Keratinocyte (primary cell): ENCODE data around the gene SMLR1. TPM values are rescaled to one million over a fixed set of nuclear protein-coding genes. Genes with fewer than 3 reads are reported as not detected.

Experiments
- DNase-seq: peaks from one replicate; pipeline ENCODE4 v3.0.0-alpha.2; 2011; ENCODE audit warnings: low read depth, missing footprints, low spot score
- FAIRE-seq: peaks from 2 replicates; lab custom pipeline; 2011; peaks lifted over from hg19 to GRCh38; lab: Jason Lieb, UNC
- H2AFZ ChIP-seq: 2 replicates; pipeline ENCODE4 v1.6.0; 2012; ENCODE audit warnings: low read length, control low read depth, inconsistent platforms; ENCODE audit not compliant: control insufficient read depth
- H3K27ac ChIP-seq: 2 replicates; pipeline ENCODE4 v1.5.1; 2011; ENCODE audit warnings: low read length; ENCODE audit not compliant: control insufficient read depth, insufficient read depth
- H3K27me3 ChIP-seq: 3 replicates; pipeline ENCODE4 v1.6.0; 2011; ENCODE audit warnings: low read length; ENCODE audit not compliant: control insufficient read depth, insufficient read depth; ENCODE audit errors: extremely low read depth
- H3K36me3 ChIP-seq, 2 experiments: 2 replicates in 1 of 2; 3 replicates in 1 of 2; pipeline ENCODE4 v1.5.1; 2011; ENCODE audit warnings: low read length in 2 of 2, mild to moderate bottlenecking in 1 of 2; ENCODE audit not compliant: control insufficient read depth in 2 of 2, insufficient read depth in 2 of 2; ENCODE audit errors: extremely low read depth in 1 of 2
- H3K4me1 ChIP-seq: 3 replicates; pipeline ENCODE4 v1.5.1; 2011; ENCODE audit warnings: low read length; ENCODE audit not compliant: control insufficient read depth, insufficient read depth; ENCODE audit errors: extremely low read depth
- H3K4me2 ChIP-seq: 3 replicates; pipeline ENCODE4 v1.6.0; 2011; ENCODE audit warnings: low read depth, low read length; ENCODE audit not compliant: control insufficient read depth, insufficient read depth; ENCODE audit errors: extremely low read depth
- H3K4me3 ChIP-seq, 3 experiments: fragments of 200-600 bp in 1 of 3; sonication (generic) in 1 of 3; 2 replicates in 2 of 3; 3 replicates in 1 of 3; pipeline ENCODE4 v1.5.1; 2011 to 2016; ENCODE audit warnings: low read length in 3 of 3, mild to moderate bottlenecking in 3 of 3, control low read depth in 2 of 3, inconsistent platforms in 1 of 3, low read depth in 1 of 3, mixed read lengths in 1 of 3, mixed run types in 1 of 3, moderate library complexity in 1 of 3; ENCODE audit not compliant: control insufficient read depth in 2 of 3, insufficient read depth in 2 of 3; ENCODE audit errors: extremely low read depth in 1 of 3
- H3K79me2 ChIP-seq: 2 replicates; pipeline ENCODE4 v1.6.0; 2012; ENCODE audit warnings: low read length; ENCODE audit not compliant: control insufficient read depth, insufficient read depth
- H3K9ac ChIP-seq: 3 replicates; pipeline ENCODE4 v1.6.0; 2011; ENCODE audit warnings: low read length; ENCODE audit not compliant: control insufficient read depth, insufficient read depth; ENCODE audit errors: extremely low read depth
- H3K9me1 ChIP-seq: 3 replicates; pipeline ENCODE4 v1.6.0; 2011; ENCODE audit warnings: low read length; ENCODE audit not compliant: control insufficient read depth, insufficient read depth; ENCODE audit errors: extremely low read depth
- H3K9me3 ChIP-seq: 2 replicates; pipeline ENCODE4 v1.5.1; 2012; ENCODE audit warnings: low read depth, low read length; ENCODE audit not compliant: control insufficient read depth
- H4K20me1 ChIP-seq: 3 replicates; pipeline ENCODE4 v1.6.0; 2011; ENCODE audit warnings: low read length; ENCODE audit not compliant: control insufficient read depth, insufficient read depth; ENCODE audit errors: extremely low read depth
- EZH2 ChIP-seq: IDR thresholded peaks from one replicate; pipeline ENCODE4 v1.6.1; 2012; ENCODE audit warnings: inconsistent platforms, mild to moderate bottlenecking, low read length, moderate library complexity
- dilution Hi-C: fragments of 300-500 bp; cut with MboI; formaldehyde crosslinking; loops from one replicate; pipeline ENCODE4 v1.7.0; 2020; ENCODE audit warnings: low sequenced_read_pairs; ENCODE audit not compliant: extremely low pct_ligation_motif_present
- polyA plus RNA-seq, 5 experiments: library from polyadenylated mRNA; depleted of rRNA in 3 of 5; stranded (reverse) in 3 of 5; stranded (forward) in 1 of 5; unstranded in 1 of 5; fragments of >200 nt; gene quantifications; 1 replicate in 1 of 5; 2 replicates in 3 of 5; 3 replicates in 1 of 5; pipeline versions ENCODE4 v1.2.1 to v1.2.3, GENCODE V29; 2011 to 2012; ENCODE audit warnings: missing spikeins in 2 of 5, low read depth in 1 of 5, low replicate concordance in 1 of 5
- TF ChIP-seq, protein P1 (sequence below), 3 experiments: IDR thresholded peaks in 1 of 3; conservative IDR thresholded peaks in 1 of 3; optimal IDR thresholded peaks in 1 of 3; 2 replicates in 2 of 3; 3 replicates in 1 of 3; pipeline versions ENCODE3 to v1.5.1; 2011; ENCODE audit warnings: low read length in 3 of 3, mild to moderate bottlenecking in 3 of 3, moderate library complexity in 2 of 3, control low read depth in 1 of 3, inconsistent platforms in 1 of 3; ENCODE audit not compliant: insufficient read depth in 2 of 3; ENCODE audit errors: extremely low read depth in 1 of 3

Gene SMLR1
- polyA plus RNA-seq, 1 donor (not counting 4 experiments of a cell fraction or from before 2014, with no cell fraction given): not detected

- no peak overlapping the region for H3K4me2 ChIP-seq
- no peaks in the 10 kb centered on the region for H4K20me1 ChIP-seq
Measured at GRCh38 chr6:130872250-130873095, 45.3 kb downstream of the SMLR1 start.

GRCh38 chr6:130873746-130874145 is 46.5 kb downstream of the SMLR1 start:
- H2AFZ ChIP-seq: no peak overlapping the region
- H3K9ac ChIP-seq: no peak overlapping the region
- H3K4me2 ChIP-seq: no peak overlapping the region
- DNase-seq: no peak
- TF ChIP-seq EZH2: no peak
- TF ChIP-seq, protein P1, sequence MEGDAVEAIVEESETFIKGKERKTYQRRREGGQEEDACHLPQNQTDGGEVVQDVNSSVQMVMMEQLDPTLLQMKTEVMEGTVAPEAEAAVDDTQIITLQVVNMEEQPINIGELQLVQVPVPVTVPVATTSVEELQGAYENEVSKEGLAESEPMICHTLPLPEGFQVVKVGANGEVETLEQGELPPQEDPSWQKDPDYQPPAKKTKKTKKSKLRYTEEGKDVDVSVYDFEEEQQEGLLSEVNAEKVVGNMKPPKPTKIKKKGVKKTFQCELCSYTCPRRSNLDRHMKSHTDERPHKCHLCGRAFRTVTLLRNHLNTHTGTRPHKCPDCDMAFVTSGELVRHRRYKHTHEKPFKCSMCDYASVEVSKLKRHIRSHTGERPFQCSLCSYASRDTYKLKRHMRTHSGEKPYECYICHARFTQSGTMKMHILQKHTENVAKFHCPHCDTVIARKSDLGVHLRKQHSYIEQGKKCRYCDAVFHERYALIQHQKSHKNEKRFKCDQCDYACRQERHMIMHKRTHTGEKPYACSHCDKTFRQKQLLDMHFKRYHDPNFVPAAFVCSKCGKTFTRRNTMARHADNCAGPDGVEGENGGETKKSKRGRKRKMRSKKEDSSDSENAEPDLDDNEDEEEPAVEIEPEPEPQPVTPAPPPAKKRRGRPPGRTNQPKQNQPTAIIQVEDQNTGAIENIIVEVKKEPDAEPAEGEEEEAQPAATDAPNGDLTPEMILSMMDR (optimal IDR thresholded peaks at IDR 0.05 in 1 of 3, IDR thresholded peaks at IDR 0.05 in 1 of 3, conservative IDR thresholded peaks at IDR 0.05 in 1 of 3; ENCODE audit: extremely low read depth in 1 of 3, insufficient read depth in 2 of 3, low read length in 3 of 3): no peak
- H3K9me1 ChIP-seq: no peaks in the 10 kb centered on the region
- no peaks in the 10 kb centered on the region for H4K20me1 ChIP-seq
- FAIRE-seq: no peak
- no peaks in the 10 kb centered on the region for H3K4me1 ChIP-seq
- H3K27me3 ChIP-seq: no peaks in the 10 kb centered on the region
- no peak overlapping the region for H3K27ac ChIP-seq
- no peaks in the 10 kb centered on the region for H3K79me2 ChIP-seq
- dilution Hi-C loops: no loop called here
- H3K36me3 ChIP-seq: peaks cover 0 to 3% of the 10 kb centered on the region in 2 experiments
- no peaks in the 10 kb centered on the region for H3K9me3 ChIP-seq
- no peak overlapping the region for H3K4me3 ChIP-seq

More at GRCh38 chr6:130872250-130873095, 45.3 kb downstream of the SMLR1 start:
- FAIRE-seq: peak; percentile 57
- Histone ChIP-seq H3K36me3 (peaks cover 0 to 3% of the 10 kb centered on the region in 2 experiments), H3K4me3 (no peak overlapping the region), H3K9me1 (no peaks in the 10 kb centered on the region), H3K27ac (no peak overlapping the region), H3K4me1 (no peaks in the 10 kb centered on the region), H3K9me3 (no peaks in the 10 kb centered on the region), H3K27me3 (no peaks in the 10 kb centered on the region), H2AFZ (no peak overlapping the region), H3K9ac (no peak overlapping the region), H3K79me2 (no peaks in the 10 kb centered on the region)
- DNase-seq: no peak
- no peak for TF ChIP-seq EZH2
- TF ChIP-seq, protein P1 (optimal IDR thresholded peaks at IDR 0.05 in 1 of 3, IDR thresholded peaks at IDR 0.05 in 1 of 3, conservative IDR thresholded peaks at IDR 0.05 in 1 of 3; ENCODE audit: extremely low read depth in 1 of 3, insufficient read depth in 2 of 3, low read length in 3 of 3): peak; percentile 88 to 93 (median 91)
- dilution Hi-C loops: no loop called here
